Left lung (tissue), 14 donors: ENCODE measurements around the gene OR9G4. TPM values are rescaled to one million over a fixed set of nuclear protein-coding genes. Genes with fewer than 3 reads are reported as not detected.

ENCODE experiments used
- ATAC-seq: fragments of 200-7000 bp; cut with Tn5 transposase; one replicate; pipeline ENCODE4 v1.9.1; 2020; ENCODE audit warnings: moderate library complexity
- DNase-seq, 4 donors: peaks; one replicate each; pipeline ENCODE4 v3.0.0-alpha.2; 2013 to 2020
- H3K27ac ChIP-seq, 2 donors: fragments of 200-600 bp; sonication (generic) in 1 of 2; one replicate each; pipeline versions ENCODE4 v1.5.0 to v1.8.0; 2020 to 2021
- H3K27me3 ChIP-seq, 2 donors: fragments of 200-600 bp; sonication (generic) in 1 of 2; one replicate each; pipeline versions ENCODE4 v1.5.0 to v1.8.0; 2020 to 2021
- H3K36me3 ChIP-seq, 2 donors: fragments of 200-600 bp; sonication (generic) in 1 of 2; one replicate each; pipeline versions ENCODE4 v1.5.0 to v1.8.0; 2020 to 2021
- H3K4me1 ChIP-seq, 2 donors: fragments of 200-600 bp; one replicate each; pipeline ENCODE4 v1.8.0; 2021
- H3K4me3 ChIP-seq, 2 donors: fragments of 200-600 bp; sonication (generic) in 1 of 2; one replicate each; pipeline versions ENCODE4 v1.5.0 to v1.8.0; 2020 to 2021; ENCODE audit warnings: mild to moderate bottlenecking in 1 of 2
- H3K9me3 ChIP-seq, 2 donors: fragments of 200-600 bp; sonication (generic) in 1 of 2; one replicate each; pipeline versions ENCODE4 v1.5.0 to v1.8.0; 2020 to 2021
- CTCF ChIP-seq, 2 donors: fragments of 200-600 bp; sonication (generic) in 1 of 2; IDR thresholded peaks; one replicate each; pipeline versions ENCODE4 v1.5.0 to v1.8.0; 2021; ENCODE audit warnings: antibody characterized with exemption in 2 of 2
- intact Hi-C, 2 donors: fragments of 100-400 bp; cut with DNase I; formaldehyde crosslinking; loops; one replicate each; pipeline versions ENCODE4 v1.11.2 to v1.14.2; 2022
- long read RNA-seq, 12 donors: library from polyadenylated mRNA in 2 of 12; unstranded in 2 of 12; transcript quantifications; one replicate each; pipeline ENCODE4 v2.0.0 and lab custom pipeline, GENCODE V29; 2019 to 2026
- polyA plus RNA-seq, 6 donors: library from polyadenylated mRNA; unstranded; fragments of 120-200 nt; gene quantifications; one replicate each; pipeline ENCODE4 v1.2.1, GENCODE V29; 2013; ENCODE audit not compliant: insufficient read length in 6 of 6
- total RNA-seq, 2 donors: library from RNA; stranded (reverse); fragmentation: NEBNext Ultra II Directional; extraction: Animal tissue kit (Norgen Biotek cat#: 25700); gene quantifications; one replicate each; pipeline ENCODE4 v1.2.1, GENCODE V29; 2021
- donor health status: DM: no; HTN: yes; CAD: no.
- donor health status: DM: no; HTN: no; CAD: no.

The OR9G4 gene
- total RNA-seq (not detected), polyA plus RNA-seq (not detected)
- long read RNA-seq, donor 1, result 0 reads
- long read RNA-seq, donor 2, result 0 reads
- long read RNA-seq, donor 3, result 0 reads
- long read RNA-seq, donor 4, result 0 reads
- long read RNA-seq, donor 5, result 0 reads
- long read RNA-seq, donor 6, result 0 reads
- long read RNA-seq, donor 7, result 0 reads
- long read RNA-seq, donor 8, result 0 reads
- long read RNA-seq, donor 9, result 0 reads
- long read RNA-seq, donor 10, result 0 reads
- long read RNA-seq, donor 11, result 0 reads
- long read RNA-seq, donor 12, result 0 reads

DNA sequence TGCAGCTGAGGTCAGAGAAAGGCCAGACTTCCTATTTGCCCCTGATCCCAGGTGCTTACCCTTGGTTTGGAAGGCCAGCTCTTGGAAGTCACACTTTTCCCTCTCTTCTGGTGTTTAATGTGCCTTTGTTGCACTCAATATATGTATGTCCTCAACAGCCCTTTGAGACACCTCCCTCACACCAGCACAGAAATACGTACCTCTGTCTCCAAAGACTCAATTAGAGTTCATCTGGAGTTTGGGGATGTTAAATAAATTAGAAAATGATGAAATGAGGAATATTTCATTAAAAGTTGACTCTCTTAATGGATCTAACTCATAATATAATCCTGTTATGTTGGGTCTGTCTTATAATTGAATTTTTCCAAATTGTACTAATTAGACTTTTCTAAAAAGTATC, at the start of gene OR9G4:
OR9G4 (minus strand) TSS at position 101 of the 400 bp plus-strand sequence. CDS start 4,931 bp downstream, outside the sequence.
- no peak for TF ChIP-seq CTCF (IDR thresholded peaks at IDR 0.05)
- H3K4me1 ChIP-seq, result no peaks in the 10 kb centered on the region

DNA sequence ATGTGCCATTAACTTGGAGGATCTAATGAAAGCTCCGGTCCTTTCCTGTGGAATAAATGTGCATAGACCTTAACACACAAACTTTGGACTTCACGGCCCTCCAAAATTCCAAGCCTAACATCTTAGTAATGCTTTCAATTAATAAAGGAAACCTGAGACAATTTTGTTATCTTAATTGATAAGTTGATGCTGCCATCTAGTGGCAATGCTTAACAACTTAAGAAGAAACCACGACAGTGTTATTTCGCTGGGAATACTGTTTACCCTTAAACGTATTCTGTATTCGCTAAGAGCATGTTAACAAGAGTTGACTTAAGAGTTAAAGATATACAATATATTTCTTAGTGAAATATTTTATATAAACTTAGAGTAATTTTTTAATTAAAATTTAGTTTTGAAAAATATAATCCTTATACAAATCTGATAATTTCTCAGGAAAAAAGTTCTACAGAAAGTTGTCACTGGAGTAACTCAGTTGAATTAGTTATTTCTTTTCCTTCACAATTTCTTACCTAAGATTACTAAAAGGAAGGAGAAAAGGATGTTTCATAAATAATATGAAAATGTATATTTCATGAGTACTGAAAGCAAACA, 35.0 kb upstream of the OR9G4 start:
- intact Hi-C loops, result loop anchor here in 1 of 2 donors (10.0 kb wide), 1 partner anchor 839 kb away; no protein-coding TSS in a partner anchor
- Histone ChIP-seq H3K36me3 (no peaks in the 10 kb centered on the region), H3K4me3 (no peak overlapping the region), H3K27me3 (no peaks in the 10 kb centered on the region), H3K27ac (no peak overlapping the region), H3K4me1 (no peaks in the 10 kb centered on the region), H3K9me3 (no peaks in the 10 kb centered on the region)
- DNase-seq (peak in 2 of 4 donors; percentile 5 to 42), ATAC-seq (peak; percentile 58)
- peak; percentile 48 to 54 for TF ChIP-seq CTCF (IDR thresholded peaks at IDR 0.05)

More for the DNA sequence above, at the start of gene OR9G4:
- DNase-seq (no peak), ATAC-seq (no peak)
- intact Hi-C loops, result no loop called here
- Histone ChIP-seq H3K27ac (no peak within 1 kb of the TSS), H3K27me3 (no peaks in the 10 kb centered on the region), H3K9me3 (no peaks in the 10 kb centered on the region), H3K36me3 (no peaks in the 10 kb centered on the region), H3K4me3 (no peak within 1 kb of the TSS)

- intact Hi-C loops, result loop anchor here in 1 of 2 donors (10.0 kb wide), 1 partner anchor 838 kb away; no protein-coding TSS in a partner anchor
- no peaks in the 10 kb centered on the region for H3K27me3 ChIP-seq
- TF ChIP-seq CTCF (IDR thresholded peaks at IDR 0.05), result no peak
- no peak for DNase-seq
- H3K9me3 ChIP-seq, result no peaks in the 10 kb centered on the region
- H3K4me1 ChIP-seq, result no peaks in the 10 kb centered on the region
- H3K27ac ChIP-seq, result no peak overlapping the region
- no peak for ATAC-seq
- no peak overlapping the region for H3K4me3 ChIP-seq
- no peaks in the 10 kb centered on the region for H3K36me3 ChIP-seq
Measured at GRCh38 chr11:56782167-56782847, 33.8 kb upstream of the OR9G4 start.

GRCh38 chr11:56776809-56777208, 28.3 kb upstream of the OR9G4 start:
- intact Hi-C loops, result no loop called here

More at GRCh38 chr11:56776809-56777208, 28.3 kb upstream of the OR9G4 start:
- Histone ChIP-seq H3K4me3 (no peak overlapping the region), H3K27me3 (no peaks in the 10 kb centered on the region), H3K36me3 (no peaks in the 10 kb centered on the region), H3K9me3 (no peaks in the 10 kb centered on the region), H3K4me1 (no peaks in the 10 kb centered on the region), H3K27ac (no peak overlapping the region)
- no peak for TF ChIP-seq CTCF (IDR thresholded peaks at IDR 0.05)
- ATAC-seq, result no peak
- no peak for DNase-seq
